SK-N-SH (cell line): ENCODE results near the gene GSTM3.

Experiments
- CHD2 ChIP-seq: fragments of 150-350 bp; IDR thresholded peaks from 2 replicates; pipeline ENCODE4 v1.6.1; 2018; ENCODE audit warnings: low read length; ENCODE audit not compliant: partially characterized antibody
- EP300 ChIP-seq, 2 experiments: IDR thresholded peaks; 2 replicates each; pipeline versions ENCODE4 v1.4.0 to v1.6.1; 2012; ENCODE audit warnings: borderline replicate concordance in 1 of 2, low read depth in 1 of 2, low read length in 1 of 2
- GATA2 ChIP-seq: sonication (generic); formaldehyde crosslinking; IDR thresholded peaks from 2 replicates; pipeline ENCODE4 v1.5.0; 2020; ENCODE audit warnings: mild to moderate bottlenecking, missing genetic modification reagents
- POLR2AphosphoS5 ChIP-seq: IDR thresholded peaks from 2 replicates; pipeline ENCODE4 v1.6.1; 2012; ENCODE audit warnings: low read depth, low read length
- RAD21 ChIP-seq: IDR thresholded peaks from 2 replicates; pipeline ENCODE4 v1.6.1; 2012; ENCODE audit warnings: mild to moderate bottlenecking, low read length
- RXRA ChIP-seq: IDR thresholded peaks from 2 replicates; pipeline ENCODE4 v1.4.0; 2012; ENCODE audit warnings: low read depth, mild to moderate bottlenecking, borderline replicate concordance
- SMC3 ChIP-seq: IDR thresholded peaks from 2 replicates; pipeline ENCODE4 v1.6.1; 2012; ENCODE audit warnings: low read depth, low read length, improper control_type of control experiment
- TF ChIP-seq, protein P1 (sequence below): fragments of 200-600 bp; sonication (generic); IDR thresholded peaks from 2 replicates; pipeline ENCODE4 v1.6.1; 2017; ENCODE audit warnings: antibody characterized with exemption, mild to moderate bottlenecking, moderate library complexity

- TF ChIP-seq SMC3 (no peak), GATA2 (no peak), POLR2AphosphoS5 (no peak), RXRA (no peak), CHD2 (no peak), RAD21 (no peak), EP300 (IDR thresholded peaks at IDR 0.05; ENCODE audit: borderline replicate concordance in 1 of 2, low read depth in 1 of 2, low read length in 1 of 2) (no peak)
- TF ChIP-seq, protein P1, sequence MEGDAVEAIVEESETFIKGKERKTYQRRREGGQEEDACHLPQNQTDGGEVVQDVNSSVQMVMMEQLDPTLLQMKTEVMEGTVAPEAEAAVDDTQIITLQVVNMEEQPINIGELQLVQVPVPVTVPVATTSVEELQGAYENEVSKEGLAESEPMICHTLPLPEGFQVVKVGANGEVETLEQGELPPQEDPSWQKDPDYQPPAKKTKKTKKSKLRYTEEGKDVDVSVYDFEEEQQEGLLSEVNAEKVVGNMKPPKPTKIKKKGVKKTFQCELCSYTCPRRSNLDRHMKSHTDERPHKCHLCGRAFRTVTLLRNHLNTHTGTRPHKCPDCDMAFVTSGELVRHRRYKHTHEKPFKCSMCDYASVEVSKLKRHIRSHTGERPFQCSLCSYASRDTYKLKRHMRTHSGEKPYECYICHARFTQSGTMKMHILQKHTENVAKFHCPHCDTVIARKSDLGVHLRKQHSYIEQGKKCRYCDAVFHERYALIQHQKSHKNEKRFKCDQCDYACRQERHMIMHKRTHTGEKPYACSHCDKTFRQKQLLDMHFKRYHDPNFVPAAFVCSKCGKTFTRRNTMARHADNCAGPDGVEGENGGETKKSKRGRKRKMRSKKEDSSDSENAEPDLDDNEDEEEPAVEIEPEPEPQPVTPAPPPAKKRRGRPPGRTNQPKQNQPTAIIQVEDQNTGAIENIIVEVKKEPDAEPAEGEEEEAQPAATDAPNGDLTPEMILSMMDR = no peak
Observed at GRCh38 chr1:109740615-109741373, at the start of gene GSTM3.
